GM19468 (cell line): Measurements from ENCODE around the gene TRPC4AP.
"Not testable (repeated sequence)": the region's sequence is repeated elsewhere in the genome, so short reads cannot be mapped to it uniquely, and the experiment has no call there.

Experiments used
- ATAC-seq: cut with Tn5 transposase; IDR thresholded peaks from one replicate; pipeline ENCODE4 v1.9.1; 2021; ENCODE audit warnings: mild to moderate bottlenecking, moderate library complexity, moderate number of reproducible peaks; ENCODE audit not compliant: unreplicated experiment; ENCODE audit errors: extremely low read depth

TRPC4AP gene, protein sequence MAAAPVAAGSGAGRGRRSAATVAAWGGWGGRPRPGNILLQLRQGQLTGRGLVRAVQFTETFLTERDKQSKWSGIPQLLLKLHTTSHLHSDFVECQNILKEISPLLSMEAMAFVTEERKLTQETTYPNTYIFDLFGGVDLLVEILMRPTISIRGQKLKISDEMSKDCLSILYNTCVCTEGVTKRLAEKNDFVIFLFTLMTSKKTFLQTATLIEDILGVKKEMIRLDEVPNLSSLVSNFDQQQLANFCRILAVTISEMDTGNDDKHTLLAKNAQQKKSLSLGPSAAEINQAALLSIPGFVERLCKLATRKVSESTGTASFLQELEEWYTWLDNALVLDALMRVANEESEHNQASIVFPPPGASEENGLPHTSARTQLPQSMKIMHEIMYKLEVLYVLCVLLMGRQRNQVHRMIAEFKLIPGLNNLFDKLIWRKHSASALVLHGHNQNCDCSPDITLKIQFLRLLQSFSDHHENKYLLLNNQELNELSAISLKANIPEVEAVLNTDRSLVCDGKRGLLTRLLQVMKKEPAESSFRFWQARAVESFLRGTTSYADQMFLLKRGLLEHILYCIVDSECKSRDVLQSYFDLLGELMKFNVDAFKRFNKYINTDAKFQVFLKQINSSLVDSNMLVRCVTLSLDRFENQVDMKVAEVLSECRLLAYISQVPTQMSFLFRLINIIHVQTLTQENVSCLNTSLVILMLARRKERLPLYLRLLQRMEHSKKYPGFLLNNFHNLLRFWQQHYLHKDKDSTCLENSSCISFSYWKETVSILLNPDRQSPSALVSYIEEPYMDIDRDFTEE

DNA sequence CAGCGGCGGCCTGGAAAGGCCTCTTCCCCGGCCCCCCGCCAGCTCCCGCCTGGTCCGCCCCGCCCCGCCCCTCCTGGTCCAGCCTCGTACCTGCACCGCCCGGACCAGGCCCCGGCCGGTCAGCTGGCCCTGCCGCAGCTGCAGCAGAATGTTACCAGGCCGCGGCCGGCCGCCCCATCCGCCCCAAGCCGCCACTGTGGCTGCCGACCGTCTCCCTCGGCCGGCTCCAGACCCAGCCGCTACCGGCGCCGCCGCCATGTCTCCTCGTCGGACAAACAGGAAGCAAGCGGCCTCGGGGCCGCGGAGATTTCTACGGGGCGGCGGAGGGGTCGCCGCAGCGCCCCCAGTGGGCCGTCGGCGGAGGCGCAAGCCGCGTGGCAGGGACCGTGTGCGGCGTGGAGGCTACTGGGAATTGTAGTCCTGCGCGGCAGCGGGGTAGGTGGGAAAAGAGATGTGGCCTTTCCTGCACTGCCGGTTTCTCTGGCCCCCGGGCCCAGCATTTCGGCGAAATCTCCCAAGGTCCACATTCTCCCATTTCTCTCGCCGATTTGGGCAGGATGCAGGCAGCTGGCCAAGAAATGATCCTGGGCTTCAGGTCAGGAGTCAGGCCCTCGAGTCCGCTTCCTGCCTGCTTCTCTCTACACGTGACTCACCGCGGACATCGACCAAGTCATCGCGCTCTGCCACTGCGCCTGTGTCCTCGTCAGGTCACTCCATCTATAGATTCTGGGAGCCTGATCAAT is at the start of gene TRPC4AP:
Gene TRPC4AP (minus strand): TSS at position 284 of the 743 bp plus-strand sequence. CDS start 26 bp downstream, at position 258.
- ATAC-seq, result peak; percentile 93

GRCh38 chr20:35135867-35136586 is 43.4 kb upstream of the TRPC4AP start:
- no peak for ATAC-seq

- ATAC-seq, result no peak
Measured at GRCh38 chr20:35134880-35135279, 42.3 kb upstream of the TRPC4AP start.

GRCh38 chr20:35134472-35134871 is 41.9 kb upstream of the TRPC4AP start:
- ATAC-seq, result no peak

DNA sequence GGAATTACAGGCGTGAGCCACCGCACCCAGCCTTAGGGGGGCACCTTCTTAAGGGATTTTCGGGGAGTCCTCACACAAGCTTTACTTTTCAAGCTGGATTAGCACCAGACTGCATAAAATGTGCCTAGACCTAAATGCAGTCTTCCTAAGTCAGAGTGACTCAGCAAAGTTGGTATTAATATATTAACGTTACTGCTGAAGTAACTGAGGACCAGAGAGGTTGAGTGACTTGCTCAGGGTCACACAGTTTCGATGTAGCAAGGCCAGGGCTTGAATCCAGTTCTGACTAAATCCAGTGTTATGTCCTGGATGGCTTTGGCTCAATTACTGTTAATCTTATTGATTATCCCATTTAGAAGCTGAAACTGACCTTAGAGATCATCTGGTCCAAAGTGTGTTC is 41.1 kb upstream of the TRPC4AP start:
- ATAC-seq, result no peak

DNA sequence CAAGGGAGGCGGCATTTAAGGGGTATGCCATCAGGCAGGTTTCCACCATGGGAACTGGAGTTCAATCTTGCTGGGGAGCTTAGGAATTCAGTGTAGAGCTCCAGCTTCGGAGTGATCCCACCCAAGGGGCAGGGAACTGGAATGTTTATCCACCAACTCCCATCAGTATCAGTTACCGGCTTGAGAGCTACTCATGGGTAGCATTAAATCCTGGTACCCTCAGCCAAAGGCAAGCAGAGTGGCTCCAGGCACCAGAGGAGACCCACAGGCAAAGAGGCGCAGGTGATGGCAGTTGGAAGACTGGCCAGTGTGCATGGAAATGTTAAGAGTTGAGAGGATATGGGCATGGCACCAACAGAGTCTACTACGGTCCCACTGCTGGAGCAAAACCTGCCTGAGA is 40.4 kb upstream of the TRPC4AP start:
- ATAC-seq, result no peak

DNA sequence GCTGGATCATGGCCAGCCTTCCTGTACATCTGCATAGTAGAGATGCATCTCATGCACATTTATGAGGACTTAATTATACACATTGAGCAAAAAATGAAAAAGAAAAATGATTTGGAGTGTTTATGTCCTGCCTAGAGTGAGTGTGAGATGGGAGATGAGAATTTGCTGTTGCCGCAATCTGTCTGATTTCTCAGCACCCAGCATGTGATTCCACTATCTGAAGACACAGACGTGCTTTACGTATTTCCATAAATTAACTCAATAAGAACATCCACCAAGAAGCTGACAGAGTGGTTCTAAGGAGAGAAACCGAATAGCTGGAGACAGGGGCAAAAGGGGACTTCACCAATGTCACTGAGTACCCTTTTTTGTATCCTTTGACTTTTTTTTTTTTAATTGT is 39.3 kb upstream of the TRPC4AP start:
- no peak for ATAC-seq

DNA sequence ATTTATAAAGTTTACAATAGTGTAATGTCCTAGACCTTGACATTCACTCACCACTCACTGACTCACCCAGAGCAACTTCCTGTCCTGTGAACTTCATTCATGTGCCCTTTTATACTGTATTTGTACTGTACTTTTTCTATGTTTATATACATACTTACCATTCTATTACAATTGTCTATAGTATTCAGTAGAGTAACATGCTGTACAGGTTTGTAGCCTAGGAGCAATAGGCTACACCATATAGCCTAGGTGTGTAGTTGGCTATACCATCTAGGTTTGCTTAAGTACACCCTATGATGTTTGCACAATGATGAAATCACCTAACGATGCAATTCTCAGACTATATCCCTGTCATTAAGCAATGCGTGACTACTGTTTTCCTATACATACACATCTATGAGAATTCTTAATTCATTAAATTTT is 37.1 kb upstream of the TRPC4AP start:
- no peak for ATAC-seq

- no peak for ATAC-seq
Measured at GRCh38 chr20:35125753-35126152, 33.1 kb upstream of the TRPC4AP start.

DNA sequence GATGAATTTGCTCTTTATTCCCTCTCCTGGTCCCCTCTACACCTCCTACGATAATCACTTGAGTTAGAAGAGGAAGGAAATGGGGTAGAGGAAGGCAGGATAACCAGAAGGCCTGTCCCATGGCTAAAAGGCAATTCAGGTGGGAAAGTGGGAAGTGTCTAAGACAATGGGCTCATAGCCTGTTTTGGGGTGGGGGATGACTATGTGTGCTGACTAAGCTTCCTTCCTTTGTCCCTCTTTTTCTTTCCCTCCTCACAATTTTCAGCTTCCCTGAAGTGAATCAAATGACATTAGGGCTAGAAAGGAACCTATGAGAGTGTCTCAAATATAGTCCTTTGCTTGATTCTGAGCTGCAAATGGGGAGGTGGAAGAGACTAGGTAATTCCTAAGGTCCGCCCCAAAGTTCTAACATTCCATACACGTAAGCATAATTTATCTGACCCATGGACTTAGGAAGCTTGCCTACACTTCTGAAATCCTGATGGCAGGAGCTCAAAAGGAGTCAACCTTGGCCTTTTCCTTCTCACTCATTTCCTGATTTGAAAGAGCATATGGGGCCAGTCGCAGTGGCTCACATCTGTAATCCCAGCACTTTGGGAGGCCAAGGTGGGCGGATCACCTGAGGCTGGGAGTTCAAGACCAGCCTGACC is 30.3 kb upstream of the TRPC4AP start:
- no peak for ATAC-seq

GRCh38 chr20:35121186-35121585 is 28.6 kb upstream of the TRPC4AP start:
- ATAC-seq, result no peak

DNA sequence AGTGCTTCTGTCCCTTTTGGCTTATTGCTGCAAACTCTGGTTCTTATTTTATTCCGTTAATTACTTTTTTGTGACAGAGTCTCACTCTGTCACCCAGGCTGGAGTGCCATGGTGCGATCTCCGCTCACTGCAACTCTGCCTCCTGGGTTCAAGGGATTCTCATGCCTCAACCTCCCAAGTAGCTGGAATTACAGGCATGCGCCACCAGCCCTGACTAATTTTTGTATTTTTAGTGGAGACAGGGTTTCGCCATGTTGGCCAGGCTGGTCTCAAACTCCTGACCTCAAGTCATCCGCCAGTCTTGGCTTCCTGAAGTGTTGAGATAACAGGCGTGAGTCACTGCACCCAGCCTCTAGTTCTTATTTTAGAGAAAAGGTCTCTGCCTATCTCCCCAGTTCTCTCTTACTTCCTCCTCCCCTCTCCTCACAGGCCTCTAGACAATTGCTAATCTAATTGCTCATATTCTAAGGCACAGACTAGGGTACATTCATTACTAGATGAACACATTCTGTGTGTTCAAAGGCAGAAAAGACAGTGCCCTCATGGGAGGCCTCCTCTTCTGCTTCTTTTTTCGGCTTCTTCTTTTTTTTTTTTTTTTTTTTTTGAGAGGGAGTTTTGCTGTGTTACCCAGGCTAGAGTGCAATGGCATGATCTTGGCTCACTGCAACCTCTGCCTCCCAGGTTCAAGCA is 27.6 kb upstream of the TRPC4AP start:
- ATAC-seq, result no peak

GRCh38 chr20:35117629-35118028 is 25.0 kb upstream of the TRPC4AP start:
- no peak for ATAC-seq

- no peak for ATAC-seq
Measured at GRCh38 chr20:35117196-35117595, 24.6 kb upstream of the TRPC4AP start.

GRCh38 chr20:35116258-35116657 is 23.7 kb upstream of the TRPC4AP start:
- ATAC-seq, result no peak

DNA sequence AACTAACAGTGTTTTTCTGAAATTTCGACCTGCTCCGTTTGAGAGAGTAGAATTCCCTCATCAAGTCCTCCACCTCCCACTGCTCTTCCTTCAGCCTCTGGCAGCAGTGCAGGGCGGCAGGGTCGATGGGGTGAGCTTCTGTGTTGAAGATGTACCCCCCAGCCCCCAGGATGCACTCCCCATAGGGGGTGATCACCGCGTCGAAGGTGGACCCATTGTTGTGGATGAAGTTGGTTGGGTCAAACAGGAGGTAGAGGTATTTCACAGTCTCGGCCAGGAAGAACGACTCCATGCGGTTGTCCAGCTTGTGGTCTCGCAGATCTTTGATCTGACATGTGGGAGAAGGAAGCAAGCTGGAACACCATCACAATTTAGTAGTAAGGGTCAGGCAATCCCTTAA is 23.0 kb upstream of the TRPC4AP start:
- no peak for ATAC-seq

DNA sequence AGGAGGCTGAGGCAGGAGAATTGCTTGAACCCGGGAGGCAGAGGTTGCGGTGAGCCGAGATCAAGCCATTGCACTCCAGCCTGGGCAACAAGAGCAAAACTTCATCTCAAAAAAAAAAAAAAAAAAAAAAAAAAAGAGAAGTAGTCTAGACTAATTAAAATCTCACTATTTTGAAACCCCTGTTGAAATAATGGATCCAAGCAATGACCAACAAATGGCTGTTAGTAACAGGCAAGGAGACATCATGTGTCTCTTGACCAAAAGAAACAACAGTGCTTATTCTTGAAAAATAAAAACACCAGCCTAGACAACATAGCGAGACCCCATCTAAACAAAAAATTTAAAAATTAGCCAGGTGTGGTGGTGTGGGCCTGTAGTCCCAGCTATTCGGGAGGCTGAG is 19.7 kb upstream of the TRPC4AP start:
- ATAC-seq, result not testable (repeated sequence)

GRCh38 chr20:35111141-35111888 is 18.7 kb upstream of the TRPC4AP start:
- no peak for ATAC-seq
